ENCODE results near the gene FBXL4. TPM values are rescaled to one million over a fixed set of nuclear protein-coding genes. Genes with fewer than 3 reads are reported as not detected.
"Not testable (repeated sequence)": the region's sequence is repeated elsewhere in the genome, so short reads cannot be mapped to it uniquely, and the experiment has no call there.

Gene FBXL4
- total RNA-seq, 2 experiments from 2014 or later = 10.4 to 10.8 TPM

DNA sequence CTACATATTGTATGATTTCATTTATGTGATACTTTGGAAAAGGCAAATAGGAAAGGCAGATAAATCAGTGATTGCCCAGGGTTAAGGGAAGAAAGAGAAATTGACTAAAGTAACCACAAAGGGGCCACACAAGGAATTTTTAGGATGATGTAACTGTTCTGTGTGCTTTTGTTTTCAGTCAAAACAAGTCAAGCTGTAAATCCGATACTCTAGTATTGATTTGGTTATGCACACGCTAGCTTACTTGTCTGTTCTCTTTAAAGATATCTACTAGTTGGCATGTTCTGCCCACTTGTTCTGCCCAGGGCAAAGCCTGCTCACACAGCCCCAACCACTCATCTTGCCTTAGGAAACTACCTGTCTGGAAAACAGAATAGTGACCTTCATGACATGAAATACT, 6.4 kb downstream of the FBXL4 start:
- peaks cover 44% of the 10 kb centered on the region for H3K36me3 Mint-ChIP-seq
- no peak overlapping the region for H3K27ac Mint-ChIP-seq
- H3K9me3 Mint-ChIP-seq (ENCODE audit: low read depth) = peaks cover 14% of the 10 kb centered on the region
- no peaks in the 10 kb centered on the region for H3K27me3 Mint-ChIP-seq
- no peak overlapping the region for H3K4me3 Mint-ChIP-seq
- H3K4me1 Mint-ChIP-seq = peaks cover 21% of the 10 kb centered on the region
- CTCF ChIA-PET = no interaction called here
- DNase-seq = no peak
- ATAC-seq = no peak

DNA sequence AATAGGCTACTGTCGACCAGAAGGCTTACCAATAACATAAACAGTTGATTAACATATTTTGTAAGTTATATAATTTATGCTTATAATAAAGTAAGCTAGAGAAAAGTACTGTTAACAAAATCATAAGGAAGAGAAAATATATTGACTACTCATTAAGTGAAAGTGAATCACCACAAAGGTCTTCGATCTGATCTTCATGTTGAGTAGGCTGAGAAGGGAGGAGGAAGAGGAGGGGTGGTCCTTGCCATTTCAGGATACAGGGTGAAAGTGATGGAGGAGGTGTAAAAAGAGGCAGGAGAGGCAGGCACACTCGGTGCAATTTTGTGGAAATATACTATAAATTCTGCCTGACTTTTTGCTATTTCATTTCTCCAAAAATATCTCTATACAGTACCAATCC, 10.4 kb downstream of the FBXL4 start:
- ATAC-seq (no peak), DNase-seq (no peak)
- Mint-ChIP-seq H3K27ac (no peak overlapping the region), H3K4me3 (no peak overlapping the region), H3K9me3 (ENCODE audit: low read depth) (peaks cover 14% of the 10 kb centered on the region), H3K27me3 (no peaks in the 10 kb centered on the region), H3K36me3 (peaks cover 42% of the 10 kb centered on the region), H3K4me1 (peaks cover 10% of the 10 kb centered on the region)
- CTCF ChIA-PET = no interaction called here

DNA sequence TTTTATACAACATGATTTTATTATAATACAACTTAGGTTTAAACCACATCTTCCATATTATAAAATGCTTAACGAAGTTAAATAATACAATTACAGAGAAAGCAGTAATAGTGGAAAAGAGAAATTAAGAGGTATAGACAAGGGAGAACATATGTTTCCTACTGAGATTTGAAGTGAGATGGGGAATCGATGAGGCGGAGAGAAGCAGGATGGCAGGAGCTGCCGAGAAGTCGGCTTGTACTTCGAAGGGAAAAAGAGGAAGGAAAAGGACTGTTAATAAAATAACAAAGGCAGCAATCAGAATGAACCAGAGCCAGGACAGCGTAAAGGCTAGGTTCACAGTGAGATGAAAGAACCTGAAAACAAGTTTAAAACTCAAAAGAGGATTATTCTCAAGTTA, 15.4 kb downstream of the FBXL4 start:
- no peak for DNase-seq
- Mint-ChIP-seq H3K4me3 (no peak overlapping the region), H3K27me3 (no peaks in the 10 kb centered on the region), H3K9me3 (ENCODE audit: low read depth) (no peaks in the 10 kb centered on the region), H3K36me3 (peaks cover 26% of the 10 kb centered on the region), H3K27ac (no peak overlapping the region), H3K4me1 (peaks cover 1% of the 10 kb centered on the region)
- ATAC-seq = no peak
- CTCF ChIA-PET = no interaction called here

DNA sequence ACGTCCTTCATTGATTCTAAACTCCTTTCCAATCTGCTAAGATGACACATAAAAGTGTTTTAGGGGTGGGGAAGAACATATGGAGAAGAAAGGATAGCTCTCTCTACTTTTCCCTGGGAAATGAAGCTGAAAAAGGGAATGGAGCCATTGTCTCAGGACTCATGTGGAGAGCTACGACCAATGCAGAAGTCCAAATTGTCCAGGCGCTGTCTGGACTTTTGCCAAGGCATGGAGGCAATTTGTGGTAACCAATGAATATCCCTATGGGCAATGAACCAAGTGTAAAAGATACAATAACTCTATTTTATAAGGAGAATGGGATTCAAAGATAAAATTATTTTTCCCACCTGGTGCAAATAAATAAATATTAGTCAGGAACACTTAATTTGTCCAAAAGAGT, 16.1 kb downstream of the FBXL4 start:
- Mint-ChIP-seq H3K27ac (no peak overlapping the region), H3K36me3 (peaks cover 28% of the 10 kb centered on the region), H3K9me3 (ENCODE audit: low read depth) (no peaks in the 10 kb centered on the region), H3K27me3 (no peaks in the 10 kb centered on the region), H3K4me3 (no peak overlapping the region), H3K4me1 (no peaks in the 10 kb centered on the region)
- CTCF ChIA-PET = no interaction called here
- DNase-seq (no peak), ATAC-seq (no peak)

DNA sequence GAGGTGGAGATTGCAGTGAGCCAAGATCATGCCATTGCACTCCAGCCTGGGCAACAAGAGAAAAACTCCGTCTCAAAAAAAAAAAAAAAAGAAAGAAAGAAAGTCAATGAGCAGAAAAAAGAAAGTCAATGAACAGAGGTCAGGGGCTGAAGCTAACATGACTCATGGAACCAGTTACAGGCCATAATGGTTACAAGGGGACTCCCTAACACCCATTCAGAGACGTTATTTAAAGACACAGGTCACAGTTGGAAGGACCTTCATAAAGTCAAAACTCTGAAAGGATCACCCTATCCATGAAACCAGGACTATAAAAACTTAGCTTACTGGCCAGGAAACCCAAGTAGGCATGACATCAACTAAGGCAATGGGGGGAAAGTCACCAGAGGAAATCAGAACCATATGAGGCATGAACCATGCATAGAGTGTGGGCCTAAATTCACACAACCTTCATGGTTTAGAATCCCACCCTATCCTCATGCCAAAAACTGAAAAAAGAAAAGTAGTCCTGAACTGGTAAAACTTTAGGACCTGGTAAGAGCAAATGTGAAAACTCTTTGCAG, 18.2 kb downstream of the FBXL4 start:
- Mint-ChIP-seq H3K27ac (no peak overlapping the region), H3K4me1 (no peaks in the 10 kb centered on the region), H3K4me3 (no peak overlapping the region), H3K27me3 (no peaks in the 10 kb centered on the region), H3K36me3 (peaks cover 32% of the 10 kb centered on the region), H3K9me3 (ENCODE audit: low read depth) (no peaks in the 10 kb centered on the region)
- CTCF ChIA-PET = no interaction called here
- no peak for ATAC-seq
- no peak for DNase-seq

DNA sequence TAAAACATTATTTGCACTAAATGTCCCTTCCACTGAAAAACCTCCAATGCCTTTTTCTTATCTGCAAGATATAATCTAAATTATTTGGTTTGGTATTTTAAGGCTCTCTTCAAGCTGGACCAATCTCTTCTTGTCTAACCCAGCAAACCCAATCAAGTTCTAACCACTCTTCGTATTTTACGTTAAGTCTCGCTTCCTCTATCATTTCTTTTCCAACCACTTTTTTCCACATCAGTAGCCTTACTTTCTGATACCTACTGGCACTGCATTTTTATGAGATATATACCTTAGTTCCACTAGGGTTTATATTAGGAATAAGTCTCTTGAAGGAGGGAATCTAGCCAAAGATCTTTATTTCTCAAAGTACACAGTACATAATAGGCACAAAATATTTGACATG, 19.1 kb downstream of the FBXL4 start:
- H3K4me1 Mint-ChIP-seq = no peaks in the 10 kb centered on the region
- no peak for DNase-seq
- no peak overlapping the region for H3K27ac Mint-ChIP-seq
- peaks cover 31% of the 10 kb centered on the region for H3K36me3 Mint-ChIP-seq
- H3K9me3 Mint-ChIP-seq (ENCODE audit: low read depth) = no peaks in the 10 kb centered on the region
- no peak for ATAC-seq
- CTCF ChIA-PET = no interaction called here
- no peak overlapping the region for H3K4me3 Mint-ChIP-seq
- H3K27me3 Mint-ChIP-seq = no peaks in the 10 kb centered on the region

DNA sequence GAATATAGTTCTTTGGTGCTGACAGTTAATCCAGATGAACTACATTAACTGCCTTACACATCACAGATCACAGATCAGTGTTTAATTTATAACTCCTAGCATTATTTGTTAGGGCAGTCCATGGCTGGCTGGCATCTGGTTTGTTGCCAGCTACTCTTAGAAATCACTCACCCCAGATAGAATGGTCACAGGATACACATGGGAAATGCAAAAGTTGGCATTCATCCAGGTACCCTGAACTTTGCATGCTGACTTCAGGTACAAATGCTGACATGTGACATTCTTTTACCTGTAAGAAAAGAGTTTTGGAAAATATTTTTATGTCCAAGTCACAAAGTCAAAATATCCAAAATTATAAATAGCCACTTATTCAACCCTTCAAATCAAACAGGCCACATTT, 20.2 kb downstream of the FBXL4 start:
- CTCF ChIA-PET = no interaction called here
- Mint-ChIP-seq H3K4me1 (no peaks in the 10 kb centered on the region), H3K27ac (no peak overlapping the region), H3K4me3 (no peak overlapping the region), H3K9me3 (ENCODE audit: low read depth) (no peaks in the 10 kb centered on the region), H3K36me3 (peaks cover 26% of the 10 kb centered on the region), H3K27me3 (no peaks in the 10 kb centered on the region)
- DNase-seq (no peak), ATAC-seq (no peak)

DNA sequence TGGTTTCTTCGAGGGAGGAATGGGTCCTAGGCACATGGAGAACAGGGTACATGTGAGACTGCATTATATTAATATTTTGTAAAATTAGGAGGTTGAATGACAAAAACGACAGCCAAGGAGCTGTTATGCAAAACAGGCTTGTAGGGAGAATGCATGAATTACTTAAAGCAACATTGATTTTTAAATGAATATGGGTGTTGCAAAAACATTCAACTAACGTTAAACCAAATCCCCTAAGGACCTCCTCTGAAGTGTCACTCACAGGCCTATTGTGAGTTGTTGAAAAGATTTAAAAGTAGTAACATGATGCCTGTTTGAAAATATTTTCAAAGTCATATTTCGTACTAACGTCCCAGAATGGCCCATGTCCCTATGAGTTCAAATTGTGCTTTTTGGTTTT, 21.9 kb downstream of the FBXL4 start:
- H3K9me3 Mint-ChIP-seq (ENCODE audit: low read depth) = no peaks in the 10 kb centered on the region
- no peak for ATAC-seq
- H3K27ac Mint-ChIP-seq = no peak overlapping the region
- peaks cover 9% of the 10 kb centered on the region for H3K4me1 Mint-ChIP-seq
- CTCF ChIA-PET = no interaction called here
- no peaks in the 10 kb centered on the region for H3K27me3 Mint-ChIP-seq
- H3K4me3 Mint-ChIP-seq = no peak overlapping the region
- no peak for DNase-seq
- H3K36me3 Mint-ChIP-seq = peaks cover 20% of the 10 kb centered on the region

DNA sequence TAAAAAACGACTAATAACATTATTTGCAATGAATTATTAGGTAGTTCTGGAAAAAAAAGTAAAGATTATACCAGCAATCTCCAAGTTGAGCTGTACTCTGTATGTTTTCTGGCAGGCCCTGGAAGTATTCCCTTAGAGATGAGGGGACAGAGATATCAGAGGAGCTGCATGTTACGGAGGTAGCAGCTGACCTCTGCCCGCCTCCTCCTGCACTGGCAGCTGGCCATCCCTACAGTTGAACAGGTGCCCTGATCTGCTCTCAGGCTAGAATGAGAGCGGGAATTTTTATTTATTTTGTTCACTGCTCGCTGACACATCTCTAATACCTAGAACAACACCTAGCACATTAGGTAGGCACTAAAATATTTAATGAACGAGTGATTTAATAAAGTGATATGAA, 23.1 kb downstream of the FBXL4 start:
- no peaks in the 10 kb centered on the region for H3K9me3 Mint-ChIP-seq (ENCODE audit: low read depth)
- CTCF ChIA-PET = no interaction called here
- peaks cover 10% of the 10 kb centered on the region for H3K4me1 Mint-ChIP-seq
- peaks cover 16% of the 10 kb centered on the region for H3K36me3 Mint-ChIP-seq
- H3K4me3 Mint-ChIP-seq = no peak overlapping the region
- H3K27ac Mint-ChIP-seq = no peak overlapping the region
- ATAC-seq (no peak), DNase-seq (no peak)
- H3K27me3 Mint-ChIP-seq = no peaks in the 10 kb centered on the region

DNA sequence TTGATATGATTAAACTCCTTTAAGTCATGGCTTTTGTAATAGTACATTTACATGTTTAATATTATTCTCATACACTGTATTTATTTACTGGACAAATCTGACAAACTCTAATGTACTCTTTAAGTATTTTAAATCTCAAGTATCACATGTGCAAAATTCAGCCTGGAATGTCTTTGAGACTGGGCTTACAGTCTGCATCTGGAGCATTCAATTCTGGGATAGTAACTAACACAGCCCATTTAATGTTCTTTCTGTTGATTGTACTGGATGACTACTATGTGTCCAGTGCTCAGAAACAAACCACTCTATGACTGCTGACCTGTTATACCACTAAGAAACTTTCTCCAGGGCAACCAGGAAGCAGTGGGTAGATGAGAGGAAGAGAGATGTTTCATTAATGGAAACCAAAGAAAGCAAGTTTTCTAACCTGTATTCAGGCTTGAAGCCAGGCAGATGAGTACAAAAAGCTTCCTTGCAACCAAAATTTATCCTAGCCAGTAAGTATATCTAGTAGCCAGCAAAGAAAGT, 26.8 kb downstream of the FBXL4 start:
- Mint-ChIP-seq H3K9me3 (ENCODE audit: low read depth) (no peaks in the 10 kb centered on the region), H3K27ac (no peak overlapping the region), H3K27me3 (no peaks in the 10 kb centered on the region), H3K4me1 (peaks cover 10% of the 10 kb centered on the region), H3K4me3 (no peak overlapping the region), H3K36me3 (peaks cover 7% of the 10 kb centered on the region)
- ATAC-seq (no peak), DNase-seq (no peak)
- CTCF ChIA-PET = no interaction called here

DNA sequence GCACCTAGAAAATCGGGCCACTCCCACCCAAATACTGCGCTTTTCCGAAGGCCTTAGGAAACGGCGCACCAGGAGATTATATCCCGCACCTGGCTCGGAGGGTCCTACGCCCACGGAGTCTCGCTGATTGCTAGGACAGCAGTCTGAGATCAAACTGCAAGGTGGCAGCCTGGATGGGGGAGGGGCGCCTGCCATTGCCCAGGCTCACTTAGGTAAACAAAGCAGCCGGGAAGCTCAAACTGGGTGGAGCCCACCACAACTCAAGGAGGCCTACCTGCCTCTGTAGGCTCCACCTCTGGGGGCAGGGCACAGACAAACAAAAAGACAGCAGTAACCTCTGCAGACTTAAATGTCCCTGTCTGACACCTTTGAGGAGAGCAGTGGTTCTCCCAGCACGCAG, 36.8 kb downstream of the FBXL4 start:
- CTCF ChIA-PET; ATAC-seq; H3K4me1 Mint-ChIP-seq; H3K27ac Mint-ChIP-seq; H3K4me3 Mint-ChIP-seq; H3K9me3 Mint-ChIP-seq (ENCODE audit: low read depth); H3K27me3 Mint-ChIP-seq; DNase-seq: not testable (repeated sequence)
- peaks cover 50% of the 10 kb centered on the region for H3K36me3 Mint-ChIP-seq

DNA sequence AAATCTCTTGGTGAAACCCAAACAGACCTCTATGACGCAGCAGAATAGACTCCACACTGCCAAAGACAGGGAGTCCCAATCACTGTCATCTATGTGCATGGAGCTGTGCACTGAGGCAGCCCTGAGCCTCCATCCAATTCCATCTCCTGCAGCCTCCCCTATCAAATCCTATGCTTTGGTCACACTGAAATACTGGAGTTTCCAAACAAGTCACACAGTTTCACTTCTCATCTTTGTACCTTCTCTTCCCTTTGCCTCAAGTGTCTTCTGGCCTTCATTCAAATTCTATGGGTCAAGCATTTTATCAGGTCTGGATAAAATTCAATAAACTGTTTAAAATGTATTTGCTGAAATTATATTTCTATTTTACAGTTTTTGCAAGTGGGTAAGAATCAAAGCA, 38.5 kb downstream of the FBXL4 start:
- Mint-ChIP-seq H3K9me3 (ENCODE audit: low read depth) (peaks cover 9% of the 10 kb centered on the region), H3K27ac (no peak overlapping the region), H3K36me3 (peaks cover 55% of the 10 kb centered on the region), H3K4me3 (no peak overlapping the region), H3K27me3 (no peaks in the 10 kb centered on the region), H3K4me1 (no peaks in the 10 kb centered on the region)
- no peak for DNase-seq
- ATAC-seq = no peak
- CTCF ChIA-PET = no interaction called here

DNA sequence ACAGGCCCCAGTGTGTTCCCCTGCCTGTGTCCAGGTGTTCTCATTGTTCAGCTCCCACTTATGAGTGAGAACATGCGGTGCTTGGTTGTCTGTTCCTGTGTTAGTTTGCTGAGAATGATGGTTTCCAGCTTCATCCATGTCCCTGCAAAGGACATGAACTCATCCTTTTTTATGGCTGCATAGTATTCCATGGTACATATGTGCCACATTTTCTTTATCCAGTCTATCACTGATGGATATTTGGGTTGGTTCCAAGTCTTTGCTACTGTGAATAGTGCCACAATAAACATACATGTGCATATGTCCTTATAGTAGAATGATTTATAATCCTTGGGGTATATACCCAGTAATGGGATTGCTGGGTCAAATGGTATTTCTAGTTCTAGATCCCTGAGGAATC, 41.4 kb downstream of the FBXL4 start:
- ATAC-seq; H3K27me3 Mint-ChIP-seq; H3K4me1 Mint-ChIP-seq; H3K9me3 Mint-ChIP-seq (ENCODE audit: low read depth); H3K4me3 Mint-ChIP-seq; H3K27ac Mint-ChIP-seq; DNase-seq; CTCF ChIA-PET: not testable (repeated sequence)
- H3K36me3 Mint-ChIP-seq = peaks cover 42% of the 10 kb centered on the region

DNA sequence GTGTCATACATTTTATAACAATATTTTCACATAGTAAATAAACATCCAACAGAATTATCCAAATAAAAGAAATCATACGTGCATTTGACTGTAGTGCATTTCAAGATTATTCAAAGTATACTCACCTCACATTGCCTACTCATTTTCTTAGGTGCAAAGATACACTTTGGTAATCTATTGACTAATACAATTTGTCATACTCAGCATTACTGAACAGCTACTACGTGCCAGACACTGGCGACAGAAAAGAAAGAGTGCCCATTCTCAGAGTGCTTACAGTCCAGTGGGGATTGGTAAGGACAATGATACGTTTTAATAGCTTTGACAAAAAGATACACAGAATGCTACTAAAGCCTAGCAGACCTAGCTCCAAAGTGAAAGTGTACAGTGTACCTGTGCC, 42.0 kb downstream of the FBXL4 start:
- CTCF ChIA-PET = interaction anchor here (0.5 kb wide), 1 partner anchor 1414 kb away, joined by 3 read pairs; no protein-coding TSS in a partner anchor
- no peak overlapping the region for H3K4me3 Mint-ChIP-seq
- no peak for ATAC-seq
- H3K9me3 Mint-ChIP-seq (ENCODE audit: low read depth) = no peaks in the 10 kb centered on the region
- peaks cover 46% of the 10 kb centered on the region for H3K36me3 Mint-ChIP-seq
- no peaks in the 10 kb centered on the region for H3K4me1 Mint-ChIP-seq
- H3K27ac Mint-ChIP-seq = no peak overlapping the region
- H3K27me3 Mint-ChIP-seq = no peaks in the 10 kb centered on the region
- no peak for DNase-seq

DNA sequence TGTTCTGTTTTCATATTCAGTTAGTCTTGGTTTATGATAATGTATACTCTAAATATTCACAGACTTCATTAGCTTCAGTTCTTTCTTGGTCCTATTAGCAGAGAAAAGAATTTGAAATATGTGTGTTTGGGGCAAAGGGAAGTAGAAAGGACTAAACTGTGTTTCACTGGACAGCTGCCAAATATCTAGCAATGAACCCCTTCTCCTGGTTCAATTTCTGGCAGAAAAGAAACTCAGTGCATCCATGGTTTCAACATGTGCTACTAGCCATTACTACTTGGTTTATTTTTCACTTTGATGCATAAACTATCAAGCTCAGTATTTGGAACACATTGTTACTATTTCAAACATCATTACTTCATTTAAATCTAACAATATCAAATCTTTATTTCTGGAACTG, 43.6 kb downstream of the FBXL4 start:
- Mint-ChIP-seq H3K4me3 (no peak overlapping the region), H3K36me3 (peaks cover 49% of the 10 kb centered on the region), H3K27me3 (no peaks in the 10 kb centered on the region), H3K27ac (no peak overlapping the region), H3K4me1 (no peaks in the 10 kb centered on the region), H3K9me3 (ENCODE audit: low read depth) (no peaks in the 10 kb centered on the region)
- CTCF ChIA-PET = no interaction called here
- DNase-seq = no peak
- ATAC-seq = no peak

Data from activated CD8-positive, alpha-beta memory T cell treated with anti-CD3 and anti-CD28 coated beads, Interleukin-2, amount 10 ng/mL, durations not matched to agents 7 days and 5 days (primary cell).